ENCODE data around the gene CHRNG.

- TF ChIP-seq EP300 (IDR thresholded peaks at IDR 0.05; ENCODE audit: borderline replicate concordance) (no peak), FOXM1 (IDR thresholded peaks at IDR 0.05; ENCODE audit: borderline replicate concordance, low read depth) (no peak), YY1 (IDR thresholded peaks at IDR 0.05; ENCODE audit: low read depth) (no peak), TCF12 (IDR thresholded peaks at IDR 0.05; ENCODE audit: low read depth) (no peak), USF1 (IDR thresholded peaks at IDR 0.05) (no peak), RAD21 (IDR thresholded peaks at IDR 0.05; ENCODE audit: low read depth) (no peak)
These were observed 34.4 kb downstream of the CHRNG start for GRCh38 chr2:232573771-232574435.
